OCI-LY3 (cell line): ENCODE measurements around the gene MACROD2.

Experiments used
- CTCF ChIP-seq: fragments of 200-600, 300-600 bp; sonication (generic); IDR thresholded peaks from 2 replicates; pipeline ENCODE4 v1.5.1; 2014; ENCODE audit warnings: antibody characterized with exemption, low read length, low read depth
- EZH2phosphoT487 ChIP-seq: fragments of 200-600 bp; shearing (Covaris generic); IDR thresholded peaks from 2 replicates; pipeline ENCODE4 v1.6.1; 2018; ENCODE audit warnings: antibody characterized with exemption, mixed run types, low read depth

GRCh38 chr20:15287329-15287728 is 1292.0 kb downstream of the MACROD2 start:
- no peak for TF ChIP-seq EZH2phosphoT487
- TF ChIP-seq CTCF: no peak
